Astrocyte (in vitro differentiated cells and primary cell): Measurements from ENCODE around the gene PPP2R2C. TPM values are rescaled to one million over a fixed set of nuclear protein-coding genes. Genes with fewer than 3 reads are reported as not detected.

Experiments
- DNase-seq: peaks from one replicate; pipeline ENCODE4 v3.0.0-alpha.2; 2010; ENCODE audit warnings: low read depth
- FAIRE-seq: peaks from 2 replicates; lab custom pipeline; 2011; peaks lifted over from hg19 to GRCh38; lab: Jason Lieb, UNC
- H2AFZ ChIP-seq: 2 replicates; pipeline ENCODE4 v1.6.0; 2012; ENCODE audit warnings: low read depth, low read length, inconsistent platforms
- H3K27ac ChIP-seq: 2 replicates; pipeline ENCODE4 v1.5.1; 2011; ENCODE audit warnings: low read depth, low read length, inconsistent platforms
- H3K27me3 ChIP-seq: 2 replicates; pipeline ENCODE4 v1.6.0; 2011; ENCODE audit warnings: low read length, inconsistent platforms; ENCODE audit not compliant: insufficient read depth
- H3K36me3 ChIP-seq: 2 replicates; pipeline ENCODE4 v1.5.1; 2011; ENCODE audit warnings: low read length, inconsistent platforms; ENCODE audit not compliant: insufficient read depth
- H3K4me1 ChIP-seq: 2 replicates; pipeline ENCODE4 v1.5.1; 2011; ENCODE audit warnings: low read length, inconsistent platforms; ENCODE audit not compliant: insufficient read depth
- H3K4me2 ChIP-seq: 2 replicates; pipeline ENCODE4 v1.6.0; 2012; ENCODE audit warnings: low read length, inconsistent platforms
- H3K4me3 ChIP-seq: 2 replicates; pipeline ENCODE4 v1.5.1; 2011; ENCODE audit warnings: low read depth, mild to moderate bottlenecking, low read length, inconsistent platforms; ENCODE audit not compliant: insufficient read depth
- H3K79me2 ChIP-seq: 2 replicates; pipeline ENCODE4 v1.6.0; 2012; ENCODE audit warnings: mild to moderate bottlenecking, low read length, inconsistent platforms; ENCODE audit not compliant: insufficient read depth
- H3K9ac ChIP-seq: 2 replicates; pipeline ENCODE4 v1.6.0; 2012; ENCODE audit warnings: mild to moderate bottlenecking, low read length, inconsistent platforms
- H3K9me3 ChIP-seq: 2 replicates; pipeline ENCODE4 v1.5.1; 2012; ENCODE audit warnings: low read depth, mild to moderate bottlenecking, low read length, inconsistent platforms; ENCODE audit not compliant: insufficient read depth
- H4K20me1 ChIP-seq: 2 replicates; pipeline ENCODE4 v1.6.0; 2012; ENCODE audit warnings: low read length, inconsistent platforms; ENCODE audit not compliant: insufficient read depth
- H3K27ac Mint-ChIP-seq: one replicate; pipeline ENCODE4 v1.8.0; 2021; ENCODE audit warnings: mild to moderate bottlenecking, mixed read lengths; ENCODE audit not compliant: unreplicated experiment
- H3K27me3 Mint-ChIP-seq: one replicate; pipeline ENCODE4 v1.8.0; 2021; ENCODE audit warnings: low read depth, mixed read lengths; ENCODE audit not compliant: unreplicated experiment
- H3K36me3 Mint-ChIP-seq: one replicate; pipeline ENCODE4 v1.8.0; 2021; ENCODE audit warnings: low read depth, mixed read lengths; ENCODE audit not compliant: unreplicated experiment
- H3K4me1 Mint-ChIP-seq: one replicate; pipeline ENCODE4 v1.8.0; 2021; ENCODE audit warnings: low read depth, mixed read lengths; ENCODE audit not compliant: unreplicated experiment
- H3K4me3 Mint-ChIP-seq: one replicate; pipeline ENCODE4 v1.8.0; 2021; ENCODE audit warnings: mild to moderate bottlenecking, moderate library complexity, mixed read lengths; ENCODE audit not compliant: unreplicated experiment
- H3K9me3 Mint-ChIP-seq: one replicate; pipeline ENCODE4 v1.8.0; 2021; ENCODE audit warnings: mild to moderate bottlenecking, mixed read lengths; ENCODE audit not compliant: unreplicated experiment
- EZH2 ChIP-seq: IDR thresholded peaks from 2 replicates; pipeline ENCODE4 v1.6.1; 2012; ENCODE audit warnings: mild to moderate bottlenecking, low read length, inconsistent platforms; ENCODE audit not compliant: insufficient read depth
- total RNA-seq: library from RNA; stranded (reverse); gene quantifications from 2 replicates; pipeline ENCODE4 v1.2.1, GENCODE V29; 2021
- TF ChIP-seq, protein P1 (sequence below): IDR thresholded peaks from 2 replicates; pipeline ENCODE4 v1.5.1; 2011; ENCODE audit warnings: low read depth, mild to moderate bottlenecking, inconsistent platforms, low read length, moderate library complexity; ENCODE audit not compliant: insufficient read depth

Gene PPP2R2C
- total RNA-seq, 1 donor from 2014 or later = 1.1 TPM

DNA sequence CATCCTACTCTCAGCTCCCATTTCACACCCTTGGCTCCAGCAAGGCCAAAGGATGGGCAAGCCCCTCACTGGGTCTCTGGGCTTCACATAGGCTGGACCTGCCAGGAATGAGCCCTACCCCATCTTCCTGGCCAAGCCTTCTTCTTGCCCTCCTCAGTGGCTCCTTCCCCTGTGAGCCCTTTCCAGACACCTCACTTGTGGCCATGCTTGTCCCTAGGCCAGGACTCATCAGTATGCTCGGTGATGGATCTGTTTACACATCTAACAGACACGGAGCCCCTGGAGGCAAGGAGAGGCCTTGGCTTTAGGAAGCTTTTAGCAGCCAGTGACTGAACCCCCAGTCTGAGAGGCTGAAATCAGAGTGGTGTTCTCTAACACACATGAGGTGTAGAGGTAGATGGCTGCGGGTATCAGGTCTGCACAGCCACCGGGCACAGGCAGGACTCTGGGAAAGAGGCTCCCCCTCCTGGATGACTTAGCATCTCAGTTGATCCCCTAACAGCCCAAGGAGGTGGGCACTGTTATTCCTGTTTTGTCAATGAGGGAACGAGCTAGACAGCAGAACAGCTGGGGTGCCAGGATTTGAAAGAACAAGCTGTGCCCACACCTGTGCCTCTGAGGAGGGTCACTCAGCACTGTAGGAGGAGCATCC, 44.8 kb downstream of the PPP2R2C start:
- TF ChIP-seq, protein P1, sequence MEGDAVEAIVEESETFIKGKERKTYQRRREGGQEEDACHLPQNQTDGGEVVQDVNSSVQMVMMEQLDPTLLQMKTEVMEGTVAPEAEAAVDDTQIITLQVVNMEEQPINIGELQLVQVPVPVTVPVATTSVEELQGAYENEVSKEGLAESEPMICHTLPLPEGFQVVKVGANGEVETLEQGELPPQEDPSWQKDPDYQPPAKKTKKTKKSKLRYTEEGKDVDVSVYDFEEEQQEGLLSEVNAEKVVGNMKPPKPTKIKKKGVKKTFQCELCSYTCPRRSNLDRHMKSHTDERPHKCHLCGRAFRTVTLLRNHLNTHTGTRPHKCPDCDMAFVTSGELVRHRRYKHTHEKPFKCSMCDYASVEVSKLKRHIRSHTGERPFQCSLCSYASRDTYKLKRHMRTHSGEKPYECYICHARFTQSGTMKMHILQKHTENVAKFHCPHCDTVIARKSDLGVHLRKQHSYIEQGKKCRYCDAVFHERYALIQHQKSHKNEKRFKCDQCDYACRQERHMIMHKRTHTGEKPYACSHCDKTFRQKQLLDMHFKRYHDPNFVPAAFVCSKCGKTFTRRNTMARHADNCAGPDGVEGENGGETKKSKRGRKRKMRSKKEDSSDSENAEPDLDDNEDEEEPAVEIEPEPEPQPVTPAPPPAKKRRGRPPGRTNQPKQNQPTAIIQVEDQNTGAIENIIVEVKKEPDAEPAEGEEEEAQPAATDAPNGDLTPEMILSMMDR = no peak
- no peak for TF ChIP-seq EZH2
- H3K9ac ChIP-seq = no peak overlapping the region
- no peaks in the 10 kb centered on the region for H3K9me3 ChIP-seq
- no peak overlapping the region for H3K4me3 Mint-ChIP-seq
- H3K36me3 Mint-ChIP-seq = no peaks in the 10 kb centered on the region
- no peaks in the 10 kb centered on the region for H3K4me1 Mint-ChIP-seq
- H3K27ac ChIP-seq = no peak overlapping the region
- H3K4me2 ChIP-seq = no peak overlapping the region
- H2AFZ ChIP-seq = no peak overlapping the region
- no peak overlapping the region for H3K27ac Mint-ChIP-seq
- H3K9me3 Mint-ChIP-seq = peaks cover 12% of the 10 kb centered on the region
- peaks cover 51% of the 10 kb centered on the region for H3K27me3 Mint-ChIP-seq
- DNase-seq = no peak
- no peak for FAIRE-seq
- no peaks in the 10 kb centered on the region for H4K20me1 ChIP-seq
- H3K27me3 ChIP-seq = no peaks in the 10 kb centered on the region
- no peaks in the 10 kb centered on the region for H3K79me2 ChIP-seq
- no peak overlapping the region for H3K4me3 ChIP-seq
- no peaks in the 10 kb centered on the region for H3K36me3 ChIP-seq
- no peaks in the 10 kb centered on the region for H3K4me1 ChIP-seq

DNA sequence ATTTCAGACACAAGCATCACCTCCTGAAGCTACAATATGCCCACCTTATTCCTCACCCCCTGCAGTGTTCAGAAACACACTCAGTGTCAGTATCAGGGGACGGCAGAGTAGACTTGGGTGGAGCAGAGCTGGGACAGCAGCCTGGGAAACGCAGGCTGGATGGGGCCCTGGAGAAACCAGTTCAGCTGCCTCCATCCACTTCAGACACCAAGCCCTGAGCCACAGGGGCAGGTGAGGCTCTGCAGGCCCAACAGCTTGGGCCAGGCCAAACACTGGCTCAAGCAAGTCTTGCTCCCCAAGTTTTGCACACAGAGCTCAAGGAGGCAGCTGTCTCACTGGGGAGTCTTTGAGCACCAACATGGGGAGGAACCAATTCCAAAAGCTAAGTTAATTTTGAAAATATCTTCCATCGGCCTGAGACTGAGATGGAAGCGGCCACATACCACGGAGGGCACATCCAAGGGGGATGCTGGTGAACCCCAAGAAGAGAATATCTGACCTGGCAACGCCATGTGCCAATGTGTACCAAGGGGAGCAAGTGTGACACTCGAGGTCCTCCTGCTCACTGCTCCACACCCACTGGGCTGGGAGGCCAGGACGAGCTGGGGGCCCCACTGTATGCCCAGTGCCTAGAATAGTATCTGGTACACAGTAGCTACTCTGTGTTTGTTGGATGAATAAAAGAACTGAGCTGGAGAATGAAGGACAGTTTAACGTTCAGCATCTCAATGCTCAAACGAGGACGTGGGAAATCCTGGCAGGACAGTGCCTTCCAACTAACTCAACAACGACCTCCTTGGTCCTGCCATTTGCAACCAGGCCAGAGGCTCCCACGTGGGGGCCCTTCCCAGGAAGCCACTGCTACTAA, 45.6 kb downstream of the PPP2R2C start:
- no peak overlapping the region for H2AFZ ChIP-seq
- Mint-ChIP-seq H3K9me3 (peaks cover 6% of the 10 kb centered on the region), H3K4me1 (no peaks in the 10 kb centered on the region), H3K27ac (no peak overlapping the region), H3K27me3 (peaks cover 47% of the 10 kb centered on the region), H3K36me3 (no peaks in the 10 kb centered on the region), H3K4me3 (no peak overlapping the region)
- FAIRE-seq (no peak), DNase-seq (no peak)
- no peaks in the 10 kb centered on the region for H3K79me2 ChIP-seq
- no peaks in the 10 kb centered on the region for H4K20me1 ChIP-seq
- no peak overlapping the region for H3K4me3 ChIP-seq
- H3K9ac ChIP-seq = no peak overlapping the region
- H3K36me3 ChIP-seq = no peaks in the 10 kb centered on the region
- no peak overlapping the region for H3K4me2 ChIP-seq
- no peak for TF ChIP-seq EZH2
- TF ChIP-seq, protein P1 = no peak
- no peaks in the 10 kb centered on the region for H3K27me3 ChIP-seq
- no peak overlapping the region for H3K27ac ChIP-seq
- no peaks in the 10 kb centered on the region for H3K9me3 ChIP-seq
- no peaks in the 10 kb centered on the region for H3K4me1 ChIP-seq

DNA sequence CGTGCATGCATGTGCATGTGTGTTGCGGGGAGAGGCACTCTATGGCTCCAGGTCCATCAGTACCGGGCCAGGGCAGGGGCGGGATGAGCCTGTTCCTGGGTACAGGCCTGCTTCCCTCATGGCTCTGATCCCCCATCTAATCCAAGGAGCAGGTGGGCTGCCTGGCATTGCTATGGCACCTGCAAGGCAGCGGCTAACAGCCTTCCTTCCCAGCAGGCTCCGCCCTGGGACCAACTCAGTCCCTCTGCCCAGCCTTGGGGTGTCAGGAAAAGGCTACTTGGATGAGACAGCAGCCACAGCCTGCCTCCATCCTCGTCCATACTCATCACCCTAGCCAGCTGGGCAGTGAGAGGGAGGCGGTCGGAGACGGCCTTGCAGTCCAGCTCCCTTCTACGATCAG, 46.5 kb downstream of the PPP2R2C start:
- H3K9me3 Mint-ChIP-seq = peaks cover 2% of the 10 kb centered on the region
- no peaks in the 10 kb centered on the region for H3K36me3 ChIP-seq
- no peaks in the 10 kb centered on the region for H4K20me1 ChIP-seq
- no peaks in the 10 kb centered on the region for H3K9me3 ChIP-seq
- no peaks in the 10 kb centered on the region for H3K79me2 ChIP-seq
- DNase-seq (no peak), FAIRE-seq (no peak)
- no peak overlapping the region for H3K4me2 ChIP-seq
- no peak overlapping the region for H3K27ac ChIP-seq
- H3K4me3 ChIP-seq = no peak overlapping the region
- no peak overlapping the region for H3K27ac Mint-ChIP-seq
- H3K9ac ChIP-seq = no peak overlapping the region
- no peaks in the 10 kb centered on the region for H3K27me3 ChIP-seq
- H3K4me1 Mint-ChIP-seq = no peaks in the 10 kb centered on the region
- H3K36me3 Mint-ChIP-seq = no peaks in the 10 kb centered on the region
- no peaks in the 10 kb centered on the region for H3K4me1 ChIP-seq
- no peak overlapping the region for H2AFZ ChIP-seq
- TF ChIP-seq EZH2 = no peak
- TF ChIP-seq, protein P1 = no peak
- no peak overlapping the region for H3K4me3 Mint-ChIP-seq
- H3K27me3 Mint-ChIP-seq = peaks cover 47% of the 10 kb centered on the region
